HG02938 (cell line): ENCODE data around the gene LRRC4C.
A peak's percentile ranks its signal among the peaks of the same experiment; 100 is the strongest.

ENCODE experiments used
- ATAC-seq: cut with Tn5 transposase; IDR thresholded peaks from one replicate; pipeline ENCODE4 v1.9.1; 2021; ENCODE audit warnings: mild to moderate bottlenecking, moderate library complexity; ENCODE audit not compliant: unreplicated experiment

LRRC4C gene

GRCh38 chr11:40134820-40135570, 1324.5 kb downstream of the LRRC4C start:
- no peak for ATAC-seq

- no peak for ATAC-seq
These were observed 1326.0 kb downstream of the LRRC4C start for GRCh38 chr11:40133498-40133897.

GRCh38 chr11:40132912-40133311, 1326.5 kb downstream of the LRRC4C start:
- no peak for ATAC-seq

GRCh38 chr11:40130427-40130826, 1329.0 kb downstream of the LRRC4C start:
- peak; percentile 54 for ATAC-seq

GRCh38 chr11:40129266-40129665, 1330.2 kb downstream of the LRRC4C start:
- no peak for ATAC-seq

- no peak for ATAC-seq
These were observed 1334.4 kb downstream of the LRRC4C start for GRCh38 chr11:40125054-40125453.

GRCh38 chr11:40119661-40120060, 1339.8 kb downstream of the LRRC4C start:
- ATAC-seq, result no peak

GRCh38 chr11:40118780-40119179, 1340.7 kb downstream of the LRRC4C start:
- ATAC-seq, result no peak

GRCh38 chr11:40118026-40118425, 1341.4 kb downstream of the LRRC4C start:
- no peak for ATAC-seq

- ATAC-seq, result no peak
These were observed 1354.4 kb downstream of the LRRC4C start for GRCh38 chr11:40104941-40105550.

- no peak for ATAC-seq
These were observed 1358.7 kb downstream of the LRRC4C start for GRCh38 chr11:40100781-40101180.

- ATAC-seq, result no peak
These were observed 1359.3 kb downstream of the LRRC4C start for GRCh38 chr11:40100162-40100553.

- ATAC-seq, result no peak
These were observed 1359.9 kb downstream of the LRRC4C start for GRCh38 chr11:40099426-40100161.

GRCh38 chr11:40095446-40095845, 1364.0 kb downstream of the LRRC4C start:
- ATAC-seq, result no peak

- ATAC-seq, result no peak
These were observed 1364.5 kb downstream of the LRRC4C start for GRCh38 chr11:40094954-40095353.

GRCh38 chr11:40080434-40080833, 1379.0 kb downstream of the LRRC4C start:
- no peak for ATAC-seq
